ENCODE data around the gene FOXS1. TPM values are rescaled to one million over a fixed set of nuclear protein-coding genes. Genes with fewer than 3 reads are reported as not detected.

FOXS1 gene
- not detected in 2 replicates for total RNA-seq (2014; rRNA removed; shearing (Covaris generic))
- not detected in 2 replicates for total RNA-seq (2022)
- Bru-seq, nascent RNA: not detected
- BruChase-seq, experiment 1, labeled RNA remaining after a 6-hour chase: not detected
- BruChase-seq, experiment 2, labeled RNA remaining after a 2-hour chase: not detected
- long read RNA-seq: 0 reads

GRCh38 chr20:31845300-31845863, at the start of gene FOXS1:
FOXS1 (minus strand) TSS chr20:31845604; CDS start chr20:31845542, 62 bp downstream.
- Histone ChIP-seq H4K20me1 (ENCODE audit: insufficient read depth, low read length) (no peaks in the 10 kb centered on the region), H3K4me2 (ENCODE audit: low read length) (no peak within 1 kb of the TSS), H3K27ac (ENCODE audit: low read depth, low read length, poor library complexity, severe bottlenecking) (no peak within 1 kb of the TSS), H3K36me3 (ENCODE audit: insufficient read depth, low read length) (no peaks in the 10 kb centered on the region), H3K79me2 (ENCODE audit: insufficient read depth, low read depth, low read length) (no peaks in the 10 kb centered on the region), H3K9me3 (ENCODE audit: low read length) (no peaks in the 10 kb centered on the region), H3K4me1 (ENCODE audit: insufficient read depth, low read length, poor library complexity, severe bottlenecking) (peaks cover 13% of the 10 kb centered on the region), H3K9me2 (ENCODE audit: insufficient read depth, low read length) (no peaks in the 10 kb centered on the region), H3K4me3 (ENCODE audit: low read depth, low read length, poor library complexity, severe bottlenecking) (no peak within 1 kb of the TSS), H2AFZ (ENCODE audit: low read length) (no peak within 1 kb of the TSS)
- intact Hi-C loops (cut with micrococcal nuclease; ENCODE audit: unreplicated experiment): no loop called here
- ChIA-PET POLR2A (no interaction called here), CTCF (ENCODE audit: unreplicated experiment) (no interaction called here)
- no peak for DNase-seq (ENCODE audit: low spot score)
- BruUV-seq (replicated peaks): no TSS peak
- TF ChIP-seq CTCF (conservative IDR thresholded peaks at IDR 0.05; ENCODE audit: low read length) (no peak), EZH2phosphoT487 (IDR thresholded peaks at IDR 0.05; ENCODE audit: borderline replicate concordance, low read depth, low read length) (no peak)

GRCh38 chr20:31890646-31891045, 45.2 kb upstream of the FOXS1 start:
- POLR2A ChIA-PET: interaction anchor here (2.8 kb wide), 1 partner anchor 10 kb away, joined by 12 read pairs; no protein-coding TSS in a partner anchor

More at GRCh38 chr20:31890646-31891045, 45.2 kb upstream of the FOXS1 start:
- Histone ChIP-seq H3K27ac (ENCODE audit: low read depth, low read length, poor library complexity, severe bottlenecking) (no peak overlapping the region), H3K9me3 (ENCODE audit: low read length) (no peaks in the 10 kb centered on the region), H3K36me3 (ENCODE audit: insufficient read depth, low read length) (no peaks in the 10 kb centered on the region), H3K4me2 (ENCODE audit: low read length) (no peak overlapping the region), H3K4me1 (ENCODE audit: insufficient read depth, low read length, poor library complexity, severe bottlenecking) (peaks cover 9% of the 10 kb centered on the region), H3K79me2 (ENCODE audit: insufficient read depth, low read depth, low read length) (no peaks in the 10 kb centered on the region), H2AFZ (ENCODE audit: low read length) (no peak overlapping the region), H3K9me2 (ENCODE audit: insufficient read depth, low read length) (no peaks in the 10 kb centered on the region), H4K20me1 (ENCODE audit: insufficient read depth, low read length) (no peaks in the 10 kb centered on the region), H3K4me3 (ENCODE audit: low read depth, low read length, poor library complexity, severe bottlenecking) (no peak overlapping the region)
- DNase-seq (ENCODE audit: low spot score): no peak
- BruUV-seq (replicated peaks): no TSS peak
- intact Hi-C loops (cut with micrococcal nuclease; ENCODE audit: unreplicated experiment): no loop called here
- no peak for TF ChIP-seq CTCF (conservative IDR thresholded peaks at IDR 0.05; ENCODE audit: low read length)
- no peak for TF ChIP-seq EZH2phosphoT487 (IDR thresholded peaks at IDR 0.05; ENCODE audit: borderline replicate concordance, low read depth, low read length)
- CTCF ChIA-PET (ENCODE audit: unreplicated experiment): interaction anchor here (1.1 kb wide), 1 partner anchor 38 kb away, joined by 3 read pairs; no protein-coding TSS in a partner anchor
